Measurements from ENCODE around the gene ZFP91. TPM values are rescaled to one million over a fixed set of nuclear protein-coding genes. Genes with fewer than 3 reads are reported as not detected.

Gene ZFP91
- total and polyA plus RNA-seq, 2 donors (not counting 3 experiments of a cell fraction or from before 2014, with no cell fraction given): 20.2 to 52.0 TPM

DNA sequence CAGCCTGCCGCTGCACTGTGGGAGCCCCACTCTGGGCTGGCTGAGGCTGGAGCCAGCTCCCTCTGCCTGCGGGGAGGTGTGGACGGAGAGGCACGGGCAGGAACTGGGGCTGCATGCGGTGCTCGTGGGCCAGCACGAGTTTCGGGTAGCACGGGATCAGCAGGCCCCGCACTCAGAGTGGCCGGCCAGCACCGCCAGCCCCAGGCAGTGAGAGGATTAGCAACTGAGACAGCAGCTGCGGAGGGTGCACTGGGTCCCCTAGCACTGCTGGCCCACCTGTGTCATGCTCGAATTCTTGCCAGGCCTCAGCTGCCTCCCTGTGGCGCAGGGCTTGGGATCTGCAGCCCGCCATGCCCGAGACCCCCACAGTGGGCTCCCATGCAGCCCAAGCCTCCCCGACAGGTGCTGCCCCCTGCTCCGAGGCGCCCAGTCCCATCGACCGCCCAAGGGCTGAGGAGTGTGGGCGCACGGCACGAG, 47.0 kb upstream of the ZFP91 start:
- intact Hi-C loops (cut with micrococcal nuclease): no loop called here

More for the DNA sequence above, 47.0 kb upstream of the ZFP91 start:
- H3K79me2 ChIP-seq (ENCODE audit: control insufficient read depth, insufficient read depth, low read length): no peaks in the 10 kb centered on the region
- no peaks in the 10 kb centered on the region for H3K4me1 ChIP-seq (ENCODE audit: control insufficient read depth, extremely low read depth, insufficient read depth, low read length)
- peaks cover 0 to 2% of the 10 kb centered on the region in 2 experiments for H3K36me3 ChIP-seq (ENCODE audit: control insufficient read depth in 2 of 2, extremely low read depth in 1 of 2, insufficient read depth in 2 of 2, low read length in 2 of 2)
- H3K27me3 ChIP-seq (ENCODE audit: control insufficient read depth in 2 of 2, insufficient read depth in 2 of 2, low read length in 2 of 2): no peaks in the 10 kb centered on the region
- ChIA-PET POLR2A (no interaction called here), CTCF (no interaction called here)
- dilution Hi-C loops (cut with MboI; ENCODE audit: extremely low pct_ligation_motif_present, low sequenced_read_pairs): no loop called here
- no TSS peak for BruUV-seq (replicated peaks)
- H3K9me3 ChIP-seq (replicated peaks; ENCODE audit: control insufficient read depth, insufficient read depth, low read length): no peaks in the 10 kb centered on the region
- FAIRE-seq (no peak), DNase-seq (ENCODE audit: low read depth, low spot score) (no peak)
- H2AFZ ChIP-seq (ENCODE audit: low read depth, low read length): no peak overlapping the region
- H4K20me1 ChIP-seq (replicated peaks; ENCODE audit: control insufficient read depth, extremely low read depth, insufficient read depth, low read length): no peaks in the 10 kb centered on the region
- no peak overlapping the region for H3K4me3 ChIP-seq (replicated peaks in 1 of 3; ENCODE audit: insufficient read depth in 1 of 3, low read depth in 1 of 3, low read length in 3 of 3)
- H3K9me1 ChIP-seq (replicated peaks; ENCODE audit: control insufficient read depth, extremely low read depth, insufficient read depth, low read length): no peaks in the 10 kb centered on the region
- no peak overlapping the region for H3K27ac ChIP-seq (ENCODE audit: insufficient read depth, low read depth, low read length)
- no peak overlapping the region for H3K4me2 ChIP-seq (ENCODE audit: insufficient read depth, low read length)
- TF ChIP-seq GATA2 (IDR thresholded peaks at IDR 0.05; ENCODE audit: insufficient read depth, insufficient read length, low read depth, low read length): no peak
- TF ChIP-seq MYC (IDR thresholded peaks at IDR 0.05; ENCODE audit: low read depth, low read length): no peak
- TF ChIP-seq POLR2A (IDR thresholded peaks at IDR 0.05; ENCODE audit: low read depth, low read length): no peak
- TF ChIP-seq, protein P1, sequence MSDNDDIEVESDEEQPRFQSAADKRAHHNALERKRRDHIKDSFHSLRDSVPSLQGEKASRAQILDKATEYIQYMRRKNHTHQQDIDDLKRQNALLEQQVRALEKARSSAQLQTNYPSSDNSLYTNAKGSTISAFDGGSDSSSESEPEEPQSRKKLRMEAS (IDR thresholded peaks at IDR 0.05; ENCODE audit: insufficient read depth, insufficient read length): no peak
- TF ChIP-seq JUN (IDR thresholded peaks at IDR 0.05; ENCODE audit: borderline replicate concordance, insufficient read depth, insufficient read length, low read depth): no peak
- no peak for TF ChIP-seq POLR2AphosphoS5 (IDR thresholded peaks at IDR 0.05; ENCODE audit: insufficient read depth, low read depth, low read length)
- no peak for TF ChIP-seq EZH2 (IDR thresholded peaks at IDR 0.05; ENCODE audit: borderline replicate concordance, low read depth, low read length, severe bottlenecking)
- no peak for TF ChIP-seq FOS (IDR thresholded peaks at IDR 0.05; ENCODE audit: borderline replicate concordance, insufficient read depth, low read length)
- TF ChIP-seq, protein P2, sequence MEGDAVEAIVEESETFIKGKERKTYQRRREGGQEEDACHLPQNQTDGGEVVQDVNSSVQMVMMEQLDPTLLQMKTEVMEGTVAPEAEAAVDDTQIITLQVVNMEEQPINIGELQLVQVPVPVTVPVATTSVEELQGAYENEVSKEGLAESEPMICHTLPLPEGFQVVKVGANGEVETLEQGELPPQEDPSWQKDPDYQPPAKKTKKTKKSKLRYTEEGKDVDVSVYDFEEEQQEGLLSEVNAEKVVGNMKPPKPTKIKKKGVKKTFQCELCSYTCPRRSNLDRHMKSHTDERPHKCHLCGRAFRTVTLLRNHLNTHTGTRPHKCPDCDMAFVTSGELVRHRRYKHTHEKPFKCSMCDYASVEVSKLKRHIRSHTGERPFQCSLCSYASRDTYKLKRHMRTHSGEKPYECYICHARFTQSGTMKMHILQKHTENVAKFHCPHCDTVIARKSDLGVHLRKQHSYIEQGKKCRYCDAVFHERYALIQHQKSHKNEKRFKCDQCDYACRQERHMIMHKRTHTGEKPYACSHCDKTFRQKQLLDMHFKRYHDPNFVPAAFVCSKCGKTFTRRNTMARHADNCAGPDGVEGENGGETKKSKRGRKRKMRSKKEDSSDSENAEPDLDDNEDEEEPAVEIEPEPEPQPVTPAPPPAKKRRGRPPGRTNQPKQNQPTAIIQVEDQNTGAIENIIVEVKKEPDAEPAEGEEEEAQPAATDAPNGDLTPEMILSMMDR (IDR thresholded peaks at IDR 0.05; ENCODE audit: extremely low read depth in 1 of 2, insufficient read depth in 1 of 2, low read depth in 1 of 2, low read length in 2 of 2): no peak
- no peak overlapping the region for H3K9ac ChIP-seq (replicated peaks; ENCODE audit: extremely low read depth, insufficient read depth, low read length)

All from endothelial cell of umbilical vein (primary cell).